Fibroblast of lung (primary cell): ENCODE results near the gene KMT5C.

ENCODE experiments used
- EZH2 ChIP-seq: IDR thresholded peaks from 2 replicates; pipeline ENCODE4 v1.5.1; 2012; ENCODE audit warnings: low read length, control low read depth, mild to moderate bottlenecking; ENCODE audit errors: missing control alignments
- TF ChIP-seq, protein P1 (sequence below), 2 donors: IDR thresholded peaks in 1 of 2; conservative IDR thresholded peaks in 1 of 2; 1 replicate in 1 of 2; 2 replicates in 1 of 2; pipeline ENCODE4 v1.5.1; 2011 to 2012; ENCODE audit warnings: low read length in 2 of 2, control low read depth in 1 of 2, inconsistent platforms in 1 of 2, low read depth in 1 of 2, mild to moderate bottlenecking in 1 of 2

GRCh38 chr19:55325172-55325571 is 14.5 kb upstream of the KMT5C start, which contains the start of gene TMEM150B:
- TF ChIP-seq, protein P1, sequence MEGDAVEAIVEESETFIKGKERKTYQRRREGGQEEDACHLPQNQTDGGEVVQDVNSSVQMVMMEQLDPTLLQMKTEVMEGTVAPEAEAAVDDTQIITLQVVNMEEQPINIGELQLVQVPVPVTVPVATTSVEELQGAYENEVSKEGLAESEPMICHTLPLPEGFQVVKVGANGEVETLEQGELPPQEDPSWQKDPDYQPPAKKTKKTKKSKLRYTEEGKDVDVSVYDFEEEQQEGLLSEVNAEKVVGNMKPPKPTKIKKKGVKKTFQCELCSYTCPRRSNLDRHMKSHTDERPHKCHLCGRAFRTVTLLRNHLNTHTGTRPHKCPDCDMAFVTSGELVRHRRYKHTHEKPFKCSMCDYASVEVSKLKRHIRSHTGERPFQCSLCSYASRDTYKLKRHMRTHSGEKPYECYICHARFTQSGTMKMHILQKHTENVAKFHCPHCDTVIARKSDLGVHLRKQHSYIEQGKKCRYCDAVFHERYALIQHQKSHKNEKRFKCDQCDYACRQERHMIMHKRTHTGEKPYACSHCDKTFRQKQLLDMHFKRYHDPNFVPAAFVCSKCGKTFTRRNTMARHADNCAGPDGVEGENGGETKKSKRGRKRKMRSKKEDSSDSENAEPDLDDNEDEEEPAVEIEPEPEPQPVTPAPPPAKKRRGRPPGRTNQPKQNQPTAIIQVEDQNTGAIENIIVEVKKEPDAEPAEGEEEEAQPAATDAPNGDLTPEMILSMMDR (conservative IDR thresholded peaks at IDR 0.05 in 1 of 2, IDR thresholded peaks at IDR 0.05 in 1 of 2; ENCODE audit: low read depth in 1 of 2, low read length in 2 of 2), result no peak
- TF ChIP-seq EZH2, result no peak
